Trophoblast cell (in vitro differentiated cells and primary cell): Measurements from ENCODE around the gene EDN1.

Experiments used
- DNase-seq, 2 donors: peaks; one replicate each; pipeline ENCODE4 v3.0.0-alpha.2; 2016
- H2AFZ ChIP-seq: 2 replicates; pipeline ENCODE4 v1.6.1; 2013; ENCODE audit warnings: low read length, moderate library complexity, mild to moderate bottlenecking; ENCODE audit not compliant: insufficient read depth, poor library complexity
- H2AK5ac ChIP-seq: 2 replicates; pipeline ENCODE4 v1.6.1; 2013; ENCODE audit warnings: mild to moderate bottlenecking, low read length
- H2BK120ac ChIP-seq: 2 replicates; pipeline ENCODE4 v1.6.1; 2013; ENCODE audit warnings: low read length, mild to moderate bottlenecking, moderate library complexity; ENCODE audit not compliant: insufficient read depth, poor library complexity
- H2BK12ac ChIP-seq: 2 replicates; pipeline ENCODE4 v1.6.1; 2013; ENCODE audit warnings: mild to moderate bottlenecking, low read length, moderate library complexity
- H2BK5ac ChIP-seq: 2 replicates; pipeline ENCODE4 v1.6.1; 2013; ENCODE audit warnings: low read length, low read depth, moderate library complexity, mild to moderate bottlenecking; ENCODE audit not compliant: poor library complexity
- H3K14ac ChIP-seq: 2 replicates; pipeline ENCODE4 v1.6.1; 2013; ENCODE audit warnings: mild to moderate bottlenecking, low read length
- H3K18ac ChIP-seq: 2 replicates; pipeline ENCODE4 v1.6.1; 2013; ENCODE audit warnings: mild to moderate bottlenecking, low read length
- H3K23ac ChIP-seq: 2 replicates; pipeline ENCODE4 v1.6.1; 2013; ENCODE audit warnings: low read length
- H3K27ac ChIP-seq: 2 replicates; pipeline ENCODE4 v1.5.1; 2013; ENCODE audit warnings: low read depth, mild to moderate bottlenecking, inconsistent platforms, low read length, moderate library complexity
- H3K27me3 ChIP-seq: 2 replicates; pipeline ENCODE4 v1.6.1; 2013; ENCODE audit warnings: inconsistent platforms, mild to moderate bottlenecking, low read length, moderate library complexity; ENCODE audit not compliant: insufficient read depth
- H3K36me3 ChIP-seq, 2 experiments: 1 replicate in 1 of 2; 2 replicates in 1 of 2; pipeline ENCODE4 v1.6.1; 2013; ENCODE audit warnings: low read length in 2 of 2, mild to moderate bottlenecking in 2 of 2, moderate library complexity in 1 of 2; ENCODE audit not compliant: insufficient read depth in 2 of 2, control insufficient read depth in 1 of 2
- H3K4ac ChIP-seq: 2 replicates; pipeline ENCODE4 v1.6.1; 2013; ENCODE audit warnings: low read depth, mild to moderate bottlenecking, low read length, moderate library complexity
- H3K4me1 ChIP-seq, 2 experiments: 1 replicate in 1 of 2; 2 replicates in 1 of 2; pipeline ENCODE4 v1.6.1; 2013; ENCODE audit warnings: low read length in 2 of 2, mild to moderate bottlenecking in 2 of 2, moderate library complexity in 1 of 2; ENCODE audit not compliant: insufficient read depth in 2 of 2, control insufficient read depth in 1 of 2
- H3K4me2 ChIP-seq: 2 replicates; pipeline ENCODE4 v1.6.1; 2013; ENCODE audit warnings: inconsistent platforms, mild to moderate bottlenecking, low read length, moderate library complexity
- H3K4me3 ChIP-seq: 2 replicates; pipeline ENCODE4 v1.5.1; 2013; ENCODE audit warnings: mild to moderate bottlenecking, low read depth, low read length, inconsistent platforms
- H3K79me1 ChIP-seq: one replicate; pipeline ENCODE4 v1.6.1; 2013; ENCODE audit warnings: low read length
- H3K79me2 ChIP-seq: 2 replicates; pipeline ENCODE4 v1.6.1; 2013; ENCODE audit warnings: low read length, mild to moderate bottlenecking; ENCODE audit not compliant: control insufficient read depth, insufficient read depth, poor library complexity
- H3K9ac ChIP-seq: 2 replicates; pipeline ENCODE4 v1.6.1; 2013; ENCODE audit warnings: mild to moderate bottlenecking, low read length
- H3K9me3 ChIP-seq: 2 replicates; pipeline ENCODE4 v1.6.1; 2013; ENCODE audit warnings: low read depth, mild to moderate bottlenecking, control low read depth, inconsistent platforms, low read length; ENCODE audit not compliant: insufficient read depth
- H4K12ac ChIP-seq: 2 replicates; pipeline ENCODE4 v1.6.1; 2013; ENCODE audit warnings: low read depth, mild to moderate bottlenecking, low read length, moderate library complexity
- H4K8ac ChIP-seq: 2 replicates; pipeline ENCODE4 v1.6.1; 2013; ENCODE audit warnings: low read depth, mild to moderate bottlenecking, low read length, moderate library complexity
- H4K91ac ChIP-seq: one replicate; pipeline ENCODE4 v1.6.1; 2013; ENCODE audit warnings: low read depth, mild to moderate bottlenecking, low read length, moderate library complexity
- WGBS: extraction: QIAGEN DNeasy Blood & Tissue Kit; methylation state at CpG from one replicate; pipeline ENCODE4 v1.1.7; 2013; ENCODE audit warnings: missing lambda C conversion rate; ENCODE audit not compliant: insufficient read length, insufficient coverage; ENCODE audit errors: extremely low coverage; 5-methylcytosine and 5-hydroxymethylcytosine counted together

Gene EDN1

GRCh38 chr6:12313992-12314589 lies 23.9 kb downstream of the EDN1 start:
- no peaks in the 10 kb centered on the region for H3K36me3 ChIP-seq
- no peak overlapping the region for H4K8ac ChIP-seq
- H3K18ac ChIP-seq: no peak overlapping the region
- H2BK5ac ChIP-seq: no peak overlapping the region
- peak; percentile 33 to 71 for DNase-seq
- H3K4me1 ChIP-seq: peaks cover 3 to 9% of the 10 kb centered on the region in 2 experiments
- H2BK120ac ChIP-seq: no peak overlapping the region
- no peaks in the 10 kb centered on the region for H3K27me3 ChIP-seq
- no peak overlapping the region for H3K4me3 ChIP-seq
- peaks cover 4% of the 10 kb centered on the region for H3K9me3 ChIP-seq
- no peaks in the 10 kb centered on the region for H3K79me1 ChIP-seq
- no peak overlapping the region for H3K9ac ChIP-seq
- H3K79me2 ChIP-seq: no peaks in the 10 kb centered on the region
- no peak overlapping the region for H2AK5ac ChIP-seq
- WGBS: no CpG with 5 or more reads among the region's 8 CpGs
- no peak overlapping the region for H3K4ac ChIP-seq
- H4K91ac ChIP-seq: no peak overlapping the region
- no peak overlapping the region for H2AFZ ChIP-seq
- H3K23ac ChIP-seq: no peak overlapping the region
- no peak overlapping the region for H2BK12ac ChIP-seq
- H3K27ac ChIP-seq: no peak overlapping the region
- no peak overlapping the region for H3K4me2 ChIP-seq
- H3K14ac ChIP-seq: no peak overlapping the region
- no peak overlapping the region for H4K12ac ChIP-seq

- no peak for DNase-seq
- peaks cover 4% of the 10 kb centered on the region for H3K9me3 ChIP-seq
- WGBS: no CpG with 5 or more reads among the region's 5 CpGs
Measured at GRCh38 chr6:12314751-12315150, 24.6 kb downstream of the EDN1 start.

GRCh38 chr6:12315292-12316081 lies 25.3 kb downstream of the EDN1 start:
- no CpG with 5 or more reads among the region's 5 CpGs for WGBS
- H2AFZ ChIP-seq: no peak overlapping the region
- no peak overlapping the region for H3K23ac ChIP-seq
- DNase-seq: no peak
- no peak overlapping the region for H3K9ac ChIP-seq
- no peak overlapping the region for H2BK5ac ChIP-seq
- H3K4me2 ChIP-seq: no peak overlapping the region
- peaks cover 3 to 9% of the 10 kb centered on the region in 2 experiments for H3K4me1 ChIP-seq
- H3K36me3 ChIP-seq: no peaks in the 10 kb centered on the region
- no peak overlapping the region for H4K91ac ChIP-seq
- no peak overlapping the region for H3K4ac ChIP-seq
- no peak overlapping the region for H4K8ac ChIP-seq
- no peak overlapping the region for H4K12ac ChIP-seq
- H3K9me3 ChIP-seq: peaks cover 4% of the 10 kb centered on the region
- no peaks in the 10 kb centered on the region for H3K79me1 ChIP-seq
- no peak overlapping the region for H2AK5ac ChIP-seq
- H2BK12ac ChIP-seq: no peak overlapping the region
- no peaks in the 10 kb centered on the region for H3K79me2 ChIP-seq
- no peak overlapping the region for H3K14ac ChIP-seq
- no peak overlapping the region for H2BK120ac ChIP-seq
- H3K27ac ChIP-seq: no peak overlapping the region
- H3K27me3 ChIP-seq: no peaks in the 10 kb centered on the region
- H3K4me3 ChIP-seq: no peak overlapping the region
- H3K18ac ChIP-seq: no peak overlapping the region

More at GRCh38 chr6:12314751-12315150, 24.6 kb downstream of the EDN1 start:
- Histone ChIP-seq H3K27me3 (no peaks in the 10 kb centered on the region), H3K4ac (no peak overlapping the region), H2BK5ac (no peak overlapping the region), H3K23ac (no peak overlapping the region), H3K79me1 (no peaks in the 10 kb centered on the region), H3K9ac (no peak overlapping the region), H4K8ac (no peak overlapping the region), H4K12ac (no peak overlapping the region), H3K27ac (no peak overlapping the region), H4K91ac (no peak overlapping the region), H3K4me2 (no peak overlapping the region), H3K4me3 (no peak overlapping the region), H3K36me3 (no peaks in the 10 kb centered on the region), H3K4me1 (peaks cover 3 to 9% of the 10 kb centered on the region in 2 experiments), H2BK12ac (no peak overlapping the region), H3K79me2 (no peaks in the 10 kb centered on the region), H2BK120ac (no peak overlapping the region), H2AK5ac (no peak overlapping the region), H3K14ac (no peak overlapping the region), H2AFZ (no peak overlapping the region), H3K18ac (no peak overlapping the region)

DNA sequence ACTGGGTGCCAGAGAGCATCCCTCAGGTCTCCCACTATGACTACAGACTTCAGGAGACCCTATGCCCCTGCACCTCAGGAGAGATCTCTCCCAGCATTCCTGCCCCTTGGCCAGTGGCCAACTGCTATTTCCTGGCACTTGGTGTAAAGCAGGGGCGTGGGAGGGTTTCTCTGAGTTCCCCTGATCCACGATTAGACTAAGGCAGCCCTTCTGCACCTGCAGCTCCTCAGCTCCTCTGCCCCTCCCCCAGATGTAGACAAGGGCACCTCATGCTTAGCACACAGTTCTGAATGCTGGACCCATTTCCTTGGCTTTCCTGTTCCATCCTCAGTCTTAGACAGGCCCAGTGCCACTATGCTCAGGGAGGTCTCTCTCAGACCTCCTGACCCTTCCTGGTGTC lies 28.6 kb downstream of the EDN1 start:
- Histone ChIP-seq H2BK12ac (no peak overlapping the region), H2AK5ac (no peak overlapping the region), H4K91ac (no peak overlapping the region), H4K8ac (no peak overlapping the region), H3K9ac (no peak overlapping the region), H3K18ac (no peak overlapping the region), H3K79me2 (no peaks in the 10 kb centered on the region), H2BK120ac (no peak overlapping the region), H3K23ac (no peak overlapping the region), H4K12ac (no peak overlapping the region), H3K4ac (no peak overlapping the region), H3K27ac (no peak overlapping the region), H3K79me1 (peaks cover 1% of the 10 kb centered on the region), H3K36me3 (no peaks in the 10 kb centered on the region), H3K27me3 (no peaks in the 10 kb centered on the region), H2AFZ (no peak overlapping the region), H2BK5ac (no peak overlapping the region), H3K4me1 (peaks cover 3 to 9% of the 10 kb centered on the region in 2 experiments), H3K4me3 (no peak overlapping the region), H3K9me3 (peaks cover 4% of the 10 kb centered on the region), H3K4me2 (no peak overlapping the region), H3K14ac (no peak overlapping the region)
- DNase-seq: no peak
- no CpG with 5 or more reads among the region's 2 CpGs for WGBS
